Stimulated activated CD8-positive, alpha-beta memory T cell treated with anti-CD3 and anti-CD28 coated beads, Interleukin-4, amount 100 ng/mL, for 24 hours (primary cell): ENCODE data around the gene PAK5.

Experiments used
- DNase-seq: peaks from one replicate; pipeline ENCODE4 v3.0.0-alpha.2; 2020; ENCODE audit warnings: low read depth

Gene PAK5

DNA sequence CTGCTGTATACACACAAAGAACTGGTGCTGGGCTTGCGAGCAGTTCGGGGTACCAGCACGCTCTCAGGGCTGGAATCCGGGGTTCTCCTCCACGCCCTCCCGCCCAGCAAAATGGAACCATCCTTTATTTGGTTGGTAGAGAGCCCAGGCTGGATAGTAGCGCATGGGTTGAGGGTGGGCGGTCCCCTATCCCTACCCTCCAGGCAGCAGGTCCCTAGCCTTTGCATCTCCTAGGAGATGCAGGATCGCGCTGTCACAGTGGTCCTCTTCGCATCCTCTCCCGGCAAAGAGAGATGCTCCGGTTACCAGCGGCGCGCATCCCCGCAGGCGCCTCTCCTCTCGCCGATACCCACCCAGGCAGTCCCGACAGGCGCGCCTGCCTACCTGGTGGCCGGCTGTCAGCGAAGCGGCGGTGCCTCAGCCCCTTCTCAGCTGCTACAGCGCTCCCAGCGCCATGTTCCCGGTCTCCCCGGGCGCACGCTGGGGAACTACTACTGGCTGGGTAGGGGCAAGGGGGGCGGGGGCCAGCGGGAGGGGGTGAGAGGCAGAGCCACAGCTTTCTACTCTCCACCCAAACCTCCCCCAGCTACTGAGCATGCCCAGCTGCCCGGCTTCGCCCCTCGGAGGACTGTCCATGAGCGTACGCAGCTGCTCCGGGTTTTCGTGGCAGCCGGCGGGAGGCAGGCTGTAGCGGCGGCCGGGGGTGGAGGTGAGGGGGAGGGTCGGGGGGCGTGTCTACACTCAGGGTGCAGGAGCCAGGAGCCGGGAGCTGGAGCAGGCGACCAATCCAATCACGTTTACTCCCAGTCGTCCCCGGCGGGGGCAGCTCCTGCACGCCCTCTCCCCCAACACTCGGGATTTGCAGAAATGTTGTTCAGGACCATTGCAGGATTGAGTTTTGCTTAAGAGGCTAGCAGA, at the start of gene PAK5:
Gene PAK5 (minus strand): TSS at position 699 of the 918 bp plus-strand sequence. CDS start 194,748 bp downstream, outside the sequence.
- no peak for DNase-seq

- no peak for DNase-seq
These were observed 48.8 kb upstream of the PAK5 start for GRCh38 chr20:9887706-9888105.

GRCh38 chr20:9886227-9886626, 47.4 kb upstream of the PAK5 start:
- no peak for DNase-seq

- DNase-seq, result no peak
These were observed 45.8 kb upstream of the PAK5 start for GRCh38 chr20:9884666-9885065.

- no peak for DNase-seq
These were observed 45.2 kb upstream of the PAK5 start for GRCh38 chr20:9884061-9884460.

- DNase-seq, result no peak
These were observed 39.1 kb upstream of the PAK5 start for GRCh38 chr20:9877932-9878495.

GRCh38 chr20:9867196-9867980, 28.5 kb upstream of the PAK5 start:
- DNase-seq, result no peak

GRCh38 chr20:9852566-9852965, 13.7 kb upstream of the PAK5 start:
- no peak for DNase-seq

- no peak for DNase-seq
These were observed 750 bp upstream of the PAK5 start for GRCh38 chr20:9839626-9840025.

DNA sequence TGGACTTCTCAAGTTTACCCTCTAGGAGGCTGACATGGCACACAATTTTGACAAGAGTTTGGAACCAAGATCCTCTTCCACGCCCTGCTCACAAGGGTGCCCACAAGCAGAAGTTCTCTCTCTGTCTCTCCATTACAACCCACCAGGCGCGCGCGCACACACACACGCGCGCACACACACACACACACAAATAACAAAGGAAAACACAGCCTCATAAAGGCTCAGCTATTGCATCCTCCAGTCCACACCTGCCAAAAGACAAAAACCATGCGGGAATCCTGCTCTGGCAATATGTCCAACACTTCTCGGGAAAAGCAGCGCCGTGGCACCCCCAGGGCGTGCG, 870 bp downstream of the PAK5 start:
- DNase-seq, result no peak

- DNase-seq, result no peak
These were observed 1.2 kb downstream of the PAK5 start for GRCh38 chr20:9837634-9838033.

GRCh38 chr20:9835302-9835701, 3.6 kb downstream of the PAK5 start:
- DNase-seq, result no peak

DNA sequence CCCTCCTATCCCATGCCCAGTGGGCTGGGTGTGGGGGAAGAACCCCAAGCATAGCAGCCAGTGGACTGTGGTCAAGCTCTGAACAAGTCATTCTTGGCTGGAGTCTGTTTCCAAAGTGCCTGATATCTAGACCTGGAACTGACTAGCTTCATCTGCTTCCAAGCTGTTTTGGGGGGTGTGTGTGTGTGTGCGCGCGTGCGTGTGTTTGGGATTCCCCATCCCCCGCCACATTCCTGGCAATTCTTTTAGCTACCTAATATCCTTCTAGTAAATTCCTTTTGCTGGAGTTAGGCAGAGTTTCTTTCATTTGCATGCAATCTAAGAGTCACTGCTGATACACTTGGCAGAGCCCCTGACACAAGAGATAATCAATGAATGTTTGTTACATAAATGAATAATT, 7.8 kb downstream of the PAK5 start:
- no peak for DNase-seq

DNA sequence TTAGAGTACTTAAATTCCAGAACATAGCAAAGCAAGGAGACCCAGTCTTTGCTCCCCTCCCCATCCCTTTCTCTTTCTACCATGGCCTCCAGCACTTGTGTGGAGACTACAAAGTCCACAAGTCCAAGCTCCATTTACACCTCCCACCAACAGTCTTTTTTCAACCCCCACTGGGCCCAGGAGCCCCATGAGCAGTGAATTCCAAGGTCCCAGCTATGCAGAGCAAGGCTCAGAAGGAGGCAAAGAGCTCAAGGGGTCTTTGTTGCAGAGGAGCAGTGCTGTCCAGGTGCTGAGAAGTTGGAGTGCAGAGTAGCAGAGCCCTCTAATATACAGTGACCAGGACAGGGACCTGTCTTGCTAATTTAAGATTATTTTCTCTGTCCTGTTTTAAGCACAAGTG, 9.0 kb downstream of the PAK5 start:
- no peak for DNase-seq

- no peak for DNase-seq
These were observed 21.2 kb downstream of the PAK5 start for GRCh38 chr20:9817654-9818053.

- DNase-seq, result no peak
These were observed 23.2 kb downstream of the PAK5 start for GRCh38 chr20:9815632-9816031.

- no peak for DNase-seq
These were observed 28.1 kb downstream of the PAK5 start for GRCh38 chr20:9810738-9811137.

- DNase-seq, result no peak
These were observed 29.6 kb downstream of the PAK5 start for GRCh38 chr20:9809271-9809670.

- DNase-seq, result no peak
These were observed 30.7 kb downstream of the PAK5 start for GRCh38 chr20:9808166-9808565.

GRCh38 chr20:9807136-9807535, 31.7 kb downstream of the PAK5 start:
- no peak for DNase-seq

DNA sequence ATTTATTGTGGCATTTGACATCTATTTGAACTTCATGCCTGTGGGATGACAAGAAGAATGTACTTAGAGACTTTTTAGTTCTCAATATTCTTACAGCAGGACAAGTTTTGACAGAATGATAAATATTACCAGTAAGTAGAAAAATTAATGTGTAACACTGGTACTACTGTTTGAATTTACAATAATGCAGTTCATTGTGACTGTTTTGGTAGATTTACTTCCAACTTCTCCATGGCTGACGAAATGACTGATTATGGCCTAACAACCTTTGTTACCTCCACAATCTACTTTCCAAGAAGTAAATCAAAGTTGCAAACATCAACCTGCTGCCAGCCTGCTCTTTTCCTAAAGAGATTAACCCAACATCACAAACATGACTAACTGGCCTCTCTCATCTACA, 38.5 kb downstream of the PAK5 start:
- DNase-seq, result no peak

DNA sequence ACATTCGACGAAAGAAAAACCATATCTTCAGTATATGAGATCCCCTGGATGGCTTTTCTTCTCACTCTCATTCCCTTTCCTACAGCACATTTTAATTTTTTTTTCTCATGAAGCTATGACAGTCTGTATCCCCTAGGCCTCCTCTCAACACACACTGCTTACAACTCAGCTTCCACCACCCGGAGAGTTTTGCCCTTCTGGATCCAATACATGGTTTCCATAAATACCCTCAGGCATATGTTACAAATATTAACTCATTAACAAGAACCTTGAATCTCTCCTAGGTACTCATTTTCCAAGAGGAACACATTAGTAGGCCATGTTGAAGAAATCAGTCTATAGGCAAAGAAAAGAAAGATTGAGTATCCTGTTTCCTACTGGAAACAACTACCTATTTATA, 44.0 kb downstream of the PAK5 start:
- no peak for DNase-seq

- DNase-seq, result no peak
These were observed 46.2 kb downstream of the PAK5 start for GRCh38 chr20:9792674-9793073.
